CD1c-positive myeloid dendritic cell (primary cell): ENCODE measurements around the gene SCLT1.

Source experiments
- DNase-seq: peaks from one replicate; pipeline ENCODE4 v3.0.0-alpha.2; 2016; ENCODE audit errors: extremely low spot score

SCLT1 gene

GRCh38 chr4:128871948-128872347, 221.4 kb downstream of the SCLT1 start:
- no peak for DNase-seq

GRCh38 chr4:128869776-128870509, 223.4 kb downstream of the SCLT1 start:
- DNase-seq, result no peak

DNA sequence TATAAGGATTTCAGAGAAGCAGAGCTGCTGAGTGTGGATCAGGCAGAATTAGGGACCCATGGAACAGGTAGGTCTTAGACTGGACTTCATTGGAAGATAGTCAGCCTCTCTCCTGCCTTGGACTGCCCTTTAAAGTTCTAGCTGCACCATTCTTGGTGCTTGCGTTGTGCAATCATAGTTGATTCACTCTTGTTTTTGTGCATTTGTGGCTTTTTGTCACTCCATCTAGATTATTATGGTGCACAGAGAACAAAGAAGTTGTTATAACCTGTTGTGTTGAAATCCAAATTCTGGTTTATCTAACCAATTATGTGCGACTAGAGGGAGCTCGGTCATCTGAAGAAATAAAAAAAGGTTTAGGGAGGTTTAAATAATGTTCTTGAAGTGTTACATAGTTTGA, 224.6 kb downstream of the SCLT1 start:
- no peak for DNase-seq

GRCh38 chr4:128866691-128867090, 226.6 kb downstream of the SCLT1 start:
- DNase-seq, result no peak

- no peak for DNase-seq
Observed at GRCh38 chr4:128866269-128866668, 227.1 kb downstream of the SCLT1 start.

DNA sequence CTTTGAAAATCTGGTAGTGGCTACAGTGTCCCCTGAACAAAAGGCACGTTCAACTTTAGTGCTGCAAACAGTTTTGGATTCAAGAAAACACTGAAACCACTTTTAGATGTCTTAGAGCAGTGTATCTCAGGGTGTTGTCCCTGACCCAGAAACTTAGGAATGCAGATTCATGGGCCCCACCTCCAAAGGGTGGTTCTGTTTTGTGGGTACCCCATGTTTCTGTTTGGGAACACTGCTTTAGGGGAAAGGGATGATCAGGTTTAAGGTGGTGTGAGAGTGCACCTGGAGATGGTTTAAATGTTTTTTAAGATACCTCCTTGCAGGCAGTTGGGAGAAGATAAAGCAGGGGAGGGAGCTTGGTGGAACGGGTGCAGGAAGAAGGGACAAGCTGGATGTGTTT, 228.2 kb downstream of the SCLT1 start:
- no peak for DNase-seq

- DNase-seq, result peak; percentile 75
Observed at GRCh38 chr4:128863312-128864075, 229.8 kb downstream of the SCLT1 start.

DNA sequence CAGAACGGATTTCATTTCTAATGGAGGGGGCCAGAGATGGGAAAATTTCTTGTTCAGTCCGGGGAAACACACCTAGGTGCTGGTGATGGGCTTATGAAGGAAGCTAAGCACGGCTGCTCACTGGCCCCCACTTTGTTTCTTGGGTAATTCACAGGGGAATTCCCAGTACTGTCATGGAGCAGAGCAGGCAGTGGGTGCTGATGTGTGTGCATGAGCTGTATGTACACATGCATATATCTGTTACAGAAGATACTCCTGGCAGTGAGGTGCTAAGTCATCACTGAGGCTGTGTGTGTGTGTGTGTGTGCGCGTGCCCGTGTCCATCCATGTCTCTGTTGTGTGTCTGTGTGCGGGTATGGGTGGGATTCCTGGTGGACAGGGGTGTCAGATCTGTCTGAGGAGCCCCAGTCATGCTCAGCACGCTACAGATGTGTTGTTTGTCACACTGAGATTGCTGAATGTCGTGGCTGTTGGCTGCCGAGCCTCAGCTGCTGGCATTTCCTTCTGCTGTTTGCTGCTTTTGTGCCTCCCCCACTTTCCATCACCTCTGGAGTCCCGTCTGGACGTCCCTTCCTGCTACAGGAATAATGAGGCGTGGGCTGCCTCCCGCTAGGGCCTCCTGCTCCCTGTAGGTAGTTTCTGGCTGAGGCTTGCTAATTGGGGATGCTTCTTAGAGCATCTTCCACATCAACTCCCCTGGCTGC, 230.6 kb downstream of the SCLT1 start:
- DNase-seq, result no peak

GRCh38 chr4:128861856-128862518, 231.4 kb downstream of the SCLT1 start:
- DNase-seq, result no peak

DNA sequence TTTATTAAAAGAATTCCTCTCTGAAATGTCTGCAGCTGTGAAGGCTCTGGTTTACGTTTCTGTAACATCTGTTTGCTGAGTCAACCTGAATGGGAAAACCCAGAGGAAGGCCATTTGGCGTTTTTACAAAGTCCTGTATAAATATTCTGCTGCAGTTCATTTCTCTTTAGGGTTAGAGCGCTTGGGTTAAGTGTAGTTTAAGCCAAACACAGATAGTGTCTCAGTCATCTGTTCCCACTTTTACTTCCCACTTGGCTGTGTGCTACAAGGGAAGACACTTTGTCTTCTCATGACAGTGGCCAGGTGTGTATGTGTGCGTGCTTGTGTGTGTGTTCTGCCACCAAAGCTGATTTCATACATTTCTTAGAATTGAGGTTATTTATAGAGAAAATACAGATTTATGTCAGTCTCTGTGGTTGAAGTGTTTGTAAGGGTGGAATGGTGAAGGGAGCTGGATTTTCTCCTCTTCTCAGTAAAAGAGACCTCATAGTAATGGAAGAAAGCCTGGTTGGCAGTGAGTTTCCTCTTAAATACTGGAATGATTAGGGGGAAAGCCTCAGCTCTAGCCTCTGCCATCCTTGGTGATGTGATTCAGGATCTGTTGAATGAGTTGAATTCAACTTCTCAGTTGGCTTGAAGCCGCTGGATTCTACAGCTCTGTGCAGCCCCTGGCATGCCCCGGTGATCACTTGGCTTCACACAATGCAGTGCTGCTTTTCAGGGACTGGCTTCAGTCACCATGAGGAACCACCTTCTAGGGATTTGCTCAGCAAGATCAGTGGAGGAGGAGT, 233.3 kb downstream of the SCLT1 start:
- no peak for DNase-seq

DNA sequence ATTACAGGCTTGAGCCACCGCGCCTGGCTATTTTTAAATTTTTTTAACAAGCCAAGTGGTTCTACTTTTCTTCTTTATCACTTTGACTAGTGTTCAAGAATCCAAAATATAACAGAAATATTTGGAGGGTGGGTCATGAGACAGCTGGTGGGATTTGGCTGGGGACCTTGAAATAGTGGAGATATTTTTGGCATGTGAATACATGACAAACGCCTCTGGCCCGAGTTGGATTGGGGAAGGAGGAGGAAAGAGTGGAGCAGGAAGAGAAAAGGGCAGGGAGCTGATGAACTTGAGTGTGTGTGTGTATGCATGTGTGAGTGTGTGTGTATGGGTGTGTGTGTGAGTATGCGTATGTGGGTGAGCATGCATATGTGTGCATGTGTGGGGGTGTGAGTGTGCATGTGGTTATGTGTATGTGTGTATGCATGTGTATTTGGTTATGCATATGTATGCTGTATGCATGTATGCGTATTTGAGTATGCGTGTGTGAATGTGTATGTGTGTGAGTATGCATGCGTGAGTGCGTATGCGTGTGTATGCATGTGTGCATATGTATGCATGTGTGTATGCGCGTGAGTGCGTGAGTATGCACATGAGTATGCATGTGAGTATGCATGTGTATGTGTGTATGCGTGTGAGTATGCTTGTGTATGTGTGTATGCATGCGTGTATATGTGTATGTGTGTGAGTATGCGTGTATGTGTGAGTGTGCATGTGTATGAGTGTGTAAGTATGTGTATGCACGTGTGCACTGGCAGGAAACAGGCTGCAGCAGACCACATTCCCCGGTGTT, 234.3 kb downstream of the SCLT1 start:
- DNase-seq, result no peak

DNA sequence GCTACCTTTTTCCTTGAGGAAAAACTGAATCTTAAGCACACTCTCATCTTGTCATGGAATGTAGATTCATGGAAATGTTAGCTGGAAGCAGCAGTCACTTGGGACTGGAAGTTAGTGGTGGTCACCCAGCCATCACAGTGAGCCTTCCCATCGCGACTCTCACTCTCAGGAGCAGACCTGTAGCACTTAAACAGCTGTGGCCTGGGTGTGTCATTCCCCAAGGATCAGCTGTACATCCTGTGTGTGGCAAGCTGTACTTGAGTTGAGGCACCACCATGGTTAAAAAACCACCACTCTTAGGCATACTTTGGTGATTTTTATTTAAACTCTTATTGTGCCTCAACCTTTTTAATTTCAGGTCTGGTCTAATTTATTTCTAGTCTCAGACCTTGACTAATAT, 237.1 kb downstream of the SCLT1 start:
- DNase-seq, result no peak

DNA sequence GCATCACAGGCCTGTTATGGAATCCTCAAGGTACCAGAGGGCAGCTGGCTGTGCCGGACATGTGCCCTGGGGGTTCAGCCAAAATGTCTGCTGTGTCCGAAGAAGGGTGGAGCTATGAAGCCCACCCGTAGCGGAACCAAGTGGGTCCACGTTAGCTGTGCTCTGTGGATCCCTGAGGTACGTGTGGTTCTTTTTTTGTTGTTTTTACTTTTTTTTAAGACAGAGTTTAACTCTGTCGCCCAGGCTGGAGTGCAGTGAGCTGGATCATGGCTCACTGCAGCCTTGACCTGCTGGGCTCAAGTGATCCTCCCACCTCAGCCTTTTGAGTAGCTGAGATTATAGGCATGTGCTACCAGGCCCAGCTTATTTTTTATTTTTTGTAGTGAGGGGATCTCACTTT, 237.7 kb downstream of the SCLT1 start:
- no peak for DNase-seq

- DNase-seq, result no peak
Observed at GRCh38 chr4:128854433-128854832, 238.9 kb downstream of the SCLT1 start.

- no peak for DNase-seq
Observed at GRCh38 chr4:128853741-128854140, 239.6 kb downstream of the SCLT1 start.

DNA sequence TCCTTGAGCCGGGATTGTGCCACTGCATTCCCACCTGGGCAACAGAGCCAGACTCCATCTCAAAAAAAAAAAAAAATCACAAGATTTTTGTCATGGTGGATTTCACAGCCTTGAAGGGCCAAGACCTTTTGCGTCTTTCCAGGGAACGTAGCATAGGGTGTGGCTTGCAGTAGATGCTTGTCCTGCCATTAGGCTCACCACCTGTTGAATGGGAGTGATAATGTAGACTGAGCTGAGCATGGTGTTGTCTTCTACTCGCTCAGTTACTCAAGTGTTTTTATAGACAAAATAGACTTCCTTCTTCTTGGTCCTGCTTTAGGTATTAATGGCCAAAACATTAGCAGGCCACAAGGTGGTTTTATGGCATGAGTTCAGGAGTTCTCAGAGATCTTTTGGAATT, 243.1 kb downstream of the SCLT1 start:
- DNase-seq, result no peak

DNA sequence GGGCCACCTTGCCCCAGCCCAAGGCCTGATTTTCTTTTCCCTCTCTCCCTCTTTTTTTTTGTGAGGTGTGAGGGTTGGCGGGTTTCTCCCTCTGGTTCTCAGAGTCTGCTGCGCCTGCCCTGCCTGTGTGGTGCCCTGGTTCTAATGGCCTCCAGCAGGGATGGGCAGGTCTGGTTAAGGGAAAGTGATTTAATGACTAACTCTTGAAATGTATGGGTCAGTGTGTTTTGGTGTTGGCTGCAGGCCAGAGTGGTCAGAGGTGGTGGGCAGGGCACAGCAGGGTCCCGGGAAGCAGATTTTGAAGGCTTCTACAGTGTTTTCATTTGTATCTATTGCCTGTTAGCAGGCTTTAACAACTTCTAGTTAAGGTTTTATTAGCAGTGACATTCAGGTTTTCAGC, 244.9 kb downstream of the SCLT1 start:
- no peak for DNase-seq

DNA sequence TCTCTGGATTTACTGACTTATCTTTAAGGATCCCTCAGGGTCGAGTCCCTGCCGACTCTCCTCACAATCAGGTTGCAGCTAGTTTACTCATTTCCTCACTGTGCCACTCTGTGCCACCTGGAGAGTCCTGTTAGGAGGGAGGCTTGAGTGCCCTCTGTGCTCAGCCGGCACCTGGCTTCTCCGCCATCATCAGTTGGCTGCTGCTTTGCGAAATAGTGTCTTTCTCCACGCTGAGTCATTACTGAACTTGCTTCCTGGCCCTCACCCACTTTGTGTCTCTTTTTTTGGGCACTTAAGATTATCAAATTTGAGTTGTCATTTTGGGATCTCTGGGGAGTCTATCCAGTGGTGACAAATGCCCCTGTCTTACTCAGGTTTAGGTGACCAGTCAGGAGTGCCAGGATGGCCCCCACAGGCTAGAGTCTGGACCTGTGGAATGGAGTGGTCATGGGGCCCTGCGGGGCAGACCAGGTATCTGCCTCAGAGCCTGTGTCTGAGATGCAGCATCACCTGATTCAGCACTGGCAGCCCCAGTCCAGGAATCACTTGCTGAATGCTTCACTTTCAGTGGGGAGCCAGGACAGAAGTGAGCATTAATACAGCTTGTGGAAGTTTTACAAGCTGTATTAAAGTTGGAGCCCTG, 246.1 kb downstream of the SCLT1 start:
- no peak for DNase-seq

DNA sequence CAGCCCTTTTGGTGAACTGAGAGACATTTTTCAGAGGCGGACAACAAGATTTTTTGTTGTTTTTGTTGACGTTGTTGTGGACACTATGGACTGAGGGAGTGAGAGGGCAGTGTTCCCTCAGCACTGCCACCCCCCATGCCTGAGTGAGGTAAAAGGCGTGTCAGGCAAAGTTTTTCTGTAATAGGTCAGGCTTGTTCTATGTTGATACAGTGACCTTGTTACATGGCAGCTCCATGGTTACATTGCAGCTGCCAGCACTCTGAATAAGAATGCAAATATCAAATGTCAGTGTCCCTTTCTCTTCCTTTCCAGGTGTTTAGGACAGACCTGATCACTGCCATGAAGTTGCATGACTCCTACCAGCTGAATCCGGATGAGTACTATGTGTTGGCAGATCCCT, 247.3 kb downstream of the SCLT1 start:
- DNase-seq, result no peak

- no peak for DNase-seq
Observed at GRCh38 chr4:128844931-128845330, 248.4 kb downstream of the SCLT1 start.
